RWPE2 (cell line): Measurements from ENCODE around the gene DMWD.
A peak's percentile ranks its signal among the peaks of the same experiment; 100 is the strongest.
"Not testable (repeated sequence)": the region's sequence is repeated elsewhere in the genome, so short reads cannot be mapped to it uniquely, and the experiment has no call there.

ENCODE experiments used
- ATAC-seq: fragments of 200-7000 bp; cut with Tn5 transposase; 3 replicates; pipeline ENCODE4 v1.9.1; 2021; ENCODE audit warnings: low read depth
- DNase-seq: peaks from one replicate; pipeline ENCODE4 v3.0.0-alpha.2; 2020; ENCODE audit warnings: low spot score
- H3K27ac ChIP-seq: fragments of 450-650 bp; 2 replicates; pipeline ENCODE4 v1.5.1; 2017; ENCODE audit warnings: mild to moderate bottlenecking; ENCODE audit not compliant: poor library complexity, severe bottlenecking
- H3K27me3 ChIP-seq: fragments of 250-450 bp; sonication (Bioruptor Pico); 2 replicates; pipeline ENCODE4 v1.5.1; 2021; ENCODE audit warnings: mild to moderate bottlenecking, moderate library complexity; ENCODE audit not compliant: insufficient read depth, poor library complexity, severe bottlenecking
- H3K36me3 ChIP-seq: fragments of 250-450 bp; sonication (Bioruptor Pico); 2 replicates; pipeline ENCODE4 v1.5.1; 2020; ENCODE audit warnings: low read depth, mild to moderate bottlenecking, moderate library complexity
- H3K4me1 ChIP-seq: fragments of 250-450 bp; sonication (Bioruptor Pico); 2 replicates; pipeline ENCODE4 v1.5.1; 2021; ENCODE audit warnings: mild to moderate bottlenecking, moderate library complexity; ENCODE audit not compliant: insufficient read depth, poor library complexity, severe bottlenecking
- H3K4me3 ChIP-seq: fragments of 250-450 bp; sonication (Bioruptor Pico); 2 replicates; pipeline ENCODE4 v1.5.1; 2021; ENCODE audit warnings: mild to moderate bottlenecking, moderate library complexity; ENCODE audit not compliant: severe bottlenecking
- H3K9me3 ChIP-seq: fragments of 250-450 bp; sonication (Bioruptor Pico); 2 replicates; pipeline ENCODE4 v1.5.1; 2021; ENCODE audit warnings: mild to moderate bottlenecking, moderate library complexity; ENCODE audit not compliant: severe bottlenecking
- CTCF ChIP-seq: fragments of 450-650 bp; IDR thresholded peaks from one replicate; pipeline ENCODE4 v1.5.1; 2017; ENCODE audit warnings: mild to moderate bottlenecking, moderate library complexity; ENCODE audit not compliant: poor library complexity, severe bottlenecking

DMWD gene

GRCh38 chr19:45804959-45805230 lies 12.2 kb upstream of the DMWD start:
- no peak overlapping the region for H3K4me3 ChIP-seq
- H3K27ac ChIP-seq, result no peak overlapping the region
- no peaks in the 10 kb centered on the region for H3K9me3 ChIP-seq
- no peaks in the 10 kb centered on the region for H3K27me3 ChIP-seq
- H3K36me3 ChIP-seq, result no peaks in the 10 kb centered on the region
- no peak for DNase-seq
- no peak for TF ChIP-seq CTCF
- no peak for ATAC-seq
- H3K4me1 ChIP-seq, result peaks cover 7% of the 10 kb centered on the region

DNA sequence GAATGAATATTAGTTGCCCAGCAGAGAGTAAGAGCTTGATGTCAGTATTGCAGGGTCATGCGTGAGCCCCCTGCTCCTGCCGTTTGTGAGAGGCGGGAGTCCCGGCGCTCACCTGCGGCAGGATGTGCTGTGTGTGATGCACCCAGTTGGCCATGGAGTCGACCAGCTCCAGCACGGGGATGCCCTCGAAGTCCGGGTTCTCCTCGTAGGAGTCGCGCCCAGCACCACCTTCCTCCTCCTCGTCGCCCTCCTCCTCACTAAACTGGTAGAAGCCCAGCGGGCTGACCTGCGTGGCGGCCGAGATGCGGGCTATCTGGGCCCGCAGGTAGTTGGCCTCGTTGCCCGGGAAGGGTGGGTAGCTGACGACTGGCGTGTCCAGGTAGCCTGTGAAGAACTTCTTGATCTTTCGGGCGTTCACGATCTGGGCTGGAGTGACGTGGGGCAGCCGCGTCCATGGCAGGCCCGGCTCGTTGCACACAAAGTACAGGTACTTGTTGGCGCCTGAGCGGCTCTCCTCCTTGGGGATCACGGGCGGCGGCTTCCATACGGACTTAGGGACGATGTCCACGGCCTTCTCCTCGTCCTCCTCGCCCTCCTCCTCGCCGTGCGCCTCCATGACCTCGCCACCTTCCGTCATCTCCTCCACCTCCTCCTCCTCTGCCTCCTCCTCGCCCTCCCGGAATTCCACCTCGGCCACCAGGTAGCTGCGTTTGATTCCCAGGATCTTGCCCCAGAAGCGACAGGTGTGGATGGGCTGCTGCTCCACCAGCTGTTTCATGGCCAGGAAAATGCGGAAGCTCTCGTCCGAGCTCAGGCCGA lies 11.7 kb upstream of the DMWD start:
- Histone ChIP-seq H3K36me3 (no peaks in the 10 kb centered on the region), H3K4me1 (peaks cover 1% of the 10 kb centered on the region), H3K27ac (no peak overlapping the region), H3K27me3 (no peaks in the 10 kb centered on the region), H3K9me3 (no peaks in the 10 kb centered on the region), H3K4me3 (no peak overlapping the region)
- ATAC-seq, result no peak
- TF ChIP-seq CTCF, result no peak
- no peak for DNase-seq

- Histone ChIP-seq H3K36me3 (no peaks in the 10 kb centered on the region), H3K9me3 (no peaks in the 10 kb centered on the region), H3K4me1 (no peaks in the 10 kb centered on the region), H3K27ac (no peak overlapping the region), H3K27me3 (no peaks in the 10 kb centered on the region), H3K4me3 (no peak overlapping the region)
- ATAC-seq (no peak), DNase-seq (no peak)
- TF ChIP-seq CTCF, result no peak
These were observed 9.0 kb upstream of the DMWD start for GRCh38 chr19:45801603-45802175.

GRCh38 chr19:45800070-45800553 lies 7.5 kb upstream of the DMWD start:
- Histone ChIP-seq H3K36me3 (no peaks in the 10 kb centered on the region), H3K27me3 (no peaks in the 10 kb centered on the region), H3K27ac (no peak overlapping the region), H3K4me3 (no peak overlapping the region), H3K4me1 (no peaks in the 10 kb centered on the region), H3K9me3 (no peaks in the 10 kb centered on the region)
- DNase-seq (no peak), ATAC-seq (peak; percentile 56; the same call in 1 of the 3 replicates)
- TF ChIP-seq CTCF, result no peak

GRCh38 chr19:45799541-45799940 lies 6.9 kb upstream of the DMWD start:
- H3K9me3 ChIP-seq, H3K4me1 ChIP-seq, H3K4me3 ChIP-seq, DNase-seq, H3K27ac ChIP-seq, H3K36me3 ChIP-seq, ATAC-seq, H3K27me3 ChIP-seq: not testable (repeated sequence)
